Activated CD4-positive, alpha-beta memory T cell treated with anti-CD3 and anti-CD28 coated beads for 36 hours (primary cell): ENCODE data around the gene AVL9. TPM values are rescaled to one million over a fixed set of nuclear protein-coding genes. Genes with fewer than 3 reads are reported as not detected.
"Not testable (repeated sequence)": the region's sequence is repeated elsewhere in the genome, so short reads cannot be mapped to it uniquely, and the experiment has no call there.

Source experiments
- CTCF ChIA-PET: fragments of 350-600 bp; sonication (Branson Sonifier 250); formaldehyde crosslinking; loops from one replicate; lab custom pipeline; 2021; ENCODE audit warnings: antibody characterized with exemption, inconsistent platforms; lab: Charles Lee
- POLR2A ChIA-PET: fragments of 350-600 bp; sonication (Branson Sonifier 250); formaldehyde crosslinking; loops from one replicate; lab custom pipeline; 2021; ENCODE audit warnings: antibody characterized with exemption; lab: Charles Lee
- DNase-seq: peaks from one replicate; pipeline ENCODE4 v3.0.0-alpha.2; 2020
- H3K27ac Mint-ChIP-seq: one replicate; pipeline ENCODE4 v1.8.0; 2021; ENCODE audit warnings: mixed read lengths
- H3K27me3 Mint-ChIP-seq: one replicate; pipeline ENCODE4 v1.8.0; 2021; ENCODE audit warnings: mixed read lengths
- H3K36me3 Mint-ChIP-seq: one replicate; pipeline ENCODE4 v1.8.0; 2021; ENCODE audit warnings: mixed read lengths
- H3K4me1 Mint-ChIP-seq: one replicate; pipeline ENCODE4 v1.8.0; 2021; ENCODE audit warnings: low read depth, mixed read lengths
- H3K4me3 Mint-ChIP-seq: one replicate; pipeline ENCODE4 v1.8.0; 2021; ENCODE audit warnings: mild to moderate bottlenecking, mixed read lengths
- H3K9me3 Mint-ChIP-seq: one replicate; pipeline ENCODE4 v1.8.0; 2021; ENCODE audit warnings: mixed read lengths
- intact Hi-C: fragments of 100-400 bp; cut with micrococcal nuclease; formaldehyde crosslinking; loops from one replicate; pipeline ENCODE4 v1.15.1; 2023
- total RNA-seq, 2 experiments: library from RNA; stranded (reverse); gene quantifications; one replicate each; pipeline ENCODE4 v1.2.3, GENCODE V29; 2021

AVL9 gene
- total RNA-seq, 2 experiments from 2014 or later = 39.6 to 44.2 TPM

GRCh38 chr7:32499755-32500154 lies 4.5 kb downstream of the AVL9 start:
- H3K36me3 Mint-ChIP-seq, DNase-seq, H3K4me3 Mint-ChIP-seq, POLR2A ChIA-PET, H3K27ac Mint-ChIP-seq, H3K27me3 Mint-ChIP-seq, CTCF ChIA-PET, H3K9me3 Mint-ChIP-seq: not testable (repeated sequence)
- intact Hi-C loops = loop anchor here (5.0 to 10.0 kb wide), 5 partner anchors 63 to 1995 kb away; partner anchors contain the start of genes GARS1 and GGCT
- H3K4me1 Mint-ChIP-seq = peaks cover 60% of the 10 kb centered on the region

GRCh38 chr7:32500216-32500615 lies 4.9 kb downstream of the AVL9 start:
- H3K27ac Mint-ChIP-seq, H3K36me3 Mint-ChIP-seq, H3K27me3 Mint-ChIP-seq, H3K4me3 Mint-ChIP-seq, DNase-seq, H3K9me3 Mint-ChIP-seq, POLR2A ChIA-PET, CTCF ChIA-PET, intact Hi-C loops: not testable (repeated sequence)
- peaks cover 60% of the 10 kb centered on the region for H3K4me1 Mint-ChIP-seq

GRCh38 chr7:32500922-32501341 lies 5.6 kb downstream of the AVL9 start:
- Mint-ChIP-seq H3K27ac (peak overlapping the region; percentile 26), H3K36me3 (peaks cover 10% of the 10 kb centered on the region), H3K4me1 (peaks cover 63% of the 10 kb centered on the region), H3K4me3 (no peak overlapping the region), H3K9me3 (no peaks in the 10 kb centered on the region), H3K27me3 (no peaks in the 10 kb centered on the region)
- ChIA-PET CTCF (no interaction called here), POLR2A (no interaction called here)
- intact Hi-C loops = no loop called here
- no peak for DNase-seq

GRCh38 chr7:32501522-32501921 lies 6.2 kb downstream of the AVL9 start:
- H3K27ac Mint-ChIP-seq = peak overlapping the region; percentile 26
- ChIA-PET POLR2A (no interaction called here), CTCF (no interaction called here)
- H3K27me3 Mint-ChIP-seq = no peaks in the 10 kb centered on the region
- H3K4me1 Mint-ChIP-seq = peaks cover 63% of the 10 kb centered on the region
- DNase-seq = no peak
- peaks cover 10% of the 10 kb centered on the region for H3K36me3 Mint-ChIP-seq
- H3K4me3 Mint-ChIP-seq = no peak overlapping the region
- intact Hi-C loops = no loop called here
- H3K9me3 Mint-ChIP-seq = no peaks in the 10 kb centered on the region

GRCh38 chr7:32502728-32503127 lies 7.4 kb downstream of the AVL9 start:
- intact Hi-C loops = loop anchor here (2.0 kb wide), 1 partner anchor 390 kb away; no protein-coding TSS in a partner anchor
- Mint-ChIP-seq H3K4me1 (peaks cover 61% of the 10 kb centered on the region), H3K9me3 (no peaks in the 10 kb centered on the region), H3K27ac (peak overlapping the region; percentile 78), H3K36me3 (peaks cover 11% of the 10 kb centered on the region), H3K4me3 (peak overlapping the region; percentile 10), H3K27me3 (no peaks in the 10 kb centered on the region)
- CTCF ChIA-PET = no interaction called here
- POLR2A ChIA-PET = no interaction called here
- DNase-seq = peak; percentile 52

GRCh38 chr7:32506266-32507054 lies 11.2 kb downstream of the AVL9 start:
- POLR2A ChIA-PET = interaction anchor here (1.3 kb wide), 1 partner anchor 11 kb away, joined by 14 read pairs; the partner anchor contains the start of gene AVL9
- H3K4me3 Mint-ChIP-seq = no peak overlapping the region
- intact Hi-C loops = loop anchor here (1.0 to 2.0 kb wide), 4 partner anchors 10 to 34 kb away; partner anchors contain the start of genes AVL9 and LSM5
- peaks cover 9% of the 10 kb centered on the region for H3K36me3 Mint-ChIP-seq
- no peaks in the 10 kb centered on the region for H3K27me3 Mint-ChIP-seq
- peak overlapping the region; percentile 52 for H3K27ac Mint-ChIP-seq
- H3K9me3 Mint-ChIP-seq = no peaks in the 10 kb centered on the region
- CTCF ChIA-PET = no interaction called here
- peak; percentile 50 for DNase-seq
- peaks cover 56% of the 10 kb centered on the region for H3K4me1 Mint-ChIP-seq

- Mint-ChIP-seq H3K27me3 (no peaks in the 10 kb centered on the region), H3K9me3 (no peaks in the 10 kb centered on the region), H3K36me3 (peaks cover 10% of the 10 kb centered on the region), H3K4me1 (peaks cover 57% of the 10 kb centered on the region), H3K4me3 (no peak overlapping the region), H3K27ac (no peak overlapping the region)
- POLR2A ChIA-PET = no interaction called here
- DNase-seq = no peak
- CTCF ChIA-PET = no interaction called here
- intact Hi-C loops = loop anchor here (2.0 kb wide), 1 partner anchor 17 kb away; the partner anchor contains the start of gene LSM5
Measured at GRCh38 chr7:32507414-32507813, 12.1 kb downstream of the AVL9 start.

- Mint-ChIP-seq H3K9me3 (peaks cover 2% of the 10 kb centered on the region), H3K36me3 (peaks cover 25% of the 10 kb centered on the region), H3K27ac (no peak overlapping the region), H3K4me1 (peaks cover 77% of the 10 kb centered on the region), H3K27me3 (no peaks in the 10 kb centered on the region), H3K4me3 (no peak overlapping the region)
- intact Hi-C loops = no loop called here
- DNase-seq = no peak
- ChIA-PET CTCF (no interaction called here), POLR2A (no interaction called here)
Measured at GRCh38 chr7:32511791-32512190, 16.5 kb downstream of the AVL9 start.

GRCh38 chr7:32513210-32513609 lies 17.9 kb downstream of the AVL9 start:
- Mint-ChIP-seq H3K4me1 (peaks cover 69% of the 10 kb centered on the region), H3K9me3 (peaks cover 8% of the 10 kb centered on the region), H3K4me3 (no peak overlapping the region), H3K36me3 (peaks cover 32% of the 10 kb centered on the region), H3K27me3 (no peaks in the 10 kb centered on the region), H3K27ac (no peak overlapping the region)
- DNase-seq = no peak
- CTCF ChIA-PET = no interaction called here
- intact Hi-C loops = no loop called here
- POLR2A ChIA-PET = no interaction called here

- no peaks in the 10 kb centered on the region for H3K27me3 Mint-ChIP-seq
Measured at GRCh38 chr7:32515890-32516550, 20.7 kb downstream of the AVL9 start.

GRCh38 chr7:32516551-32517100 lies 21.3 kb downstream of the AVL9 start:
- Mint-ChIP-seq H3K36me3 (peaks cover 39% of the 10 kb centered on the region), H3K9me3 (peaks cover 35% of the 10 kb centered on the region), H3K4me3 (no peak overlapping the region), H3K27ac (no peak overlapping the region), H3K4me1 (peaks cover 61% of the 10 kb centered on the region), H3K27me3 (no peaks in the 10 kb centered on the region)
- POLR2A ChIA-PET = interaction anchor here (0.5 kb wide), 1 partner anchor 925 kb away, joined by 4 read pairs; no protein-coding TSS in a partner anchor
- DNase-seq = no peak
- intact Hi-C loops = loop anchor here (1.0 kb wide), 1 partner anchor 10 kb away; no protein-coding TSS in a partner anchor
- CTCF ChIA-PET = no interaction called here

More at GRCh38 chr7:32515890-32516550, 20.7 kb downstream of the AVL9 start:
- intact Hi-C loops = loop anchor here (1.0 kb wide), 1 partner anchor 10 kb away; no protein-coding TSS in a partner anchor
- no peak overlapping the region for H3K4me3 Mint-ChIP-seq
- H3K36me3 Mint-ChIP-seq = peaks cover 40% of the 10 kb centered on the region
- peaks cover 67% of the 10 kb centered on the region for H3K4me1 Mint-ChIP-seq
- peak overlapping the region; percentile 26 for H3K27ac Mint-ChIP-seq
- POLR2A ChIA-PET = interaction anchor here (0.5 kb wide), 1 partner anchor 926 kb away, joined by 4 read pairs; no protein-coding TSS in a partner anchor
- H3K9me3 Mint-ChIP-seq = peaks cover 31% of the 10 kb centered on the region
- CTCF ChIA-PET = no interaction called here
- DNase-seq = no peak
